OCI-LY1 (cell line): ENCODE results near the gene OMP.

ENCODE experiments used
- H2AFZ ChIP-seq: fragments of 200-600 bp; sonication (generic), shearing (Covaris generic); 2 replicates; pipeline ENCODE4 v1.6.0; 2014; ENCODE audit warnings: antibody characterized with exemption, mild to moderate bottlenecking, low read length
- H3F3A ChIP-seq: fragments of 200-600 bp; sonication (generic), shearing (Covaris generic); 2 replicates; pipeline ENCODE4 v1.6.0; 2014; ENCODE audit warnings: mild to moderate bottlenecking, antibody characterized with exemption, low read length, moderate library complexity; ENCODE audit not compliant: insufficient read depth
- H3K27ac ChIP-seq: fragments of 200-600 bp; sonication (generic); 2 replicates; pipeline ENCODE4 v1.5.1; 2014; ENCODE audit warnings: low read length, mixed run types, mild to moderate bottlenecking, low read depth; ENCODE audit not compliant: poor library complexity, severe bottlenecking
- H3K27me3 ChIP-seq: fragments of 200-600 bp; sonication (generic); 2 replicates; pipeline ENCODE4 v1.6.0; 2014; ENCODE audit warnings: antibody characterized with exemption, mild to moderate bottlenecking, low read length, moderate library complexity; ENCODE audit not compliant: insufficient read depth
- H3K36me3 ChIP-seq: fragments of 200-600 bp; sonication (generic); 2 replicates; pipeline ENCODE4 v1.6.1; 2014; ENCODE audit warnings: mild to moderate bottlenecking, antibody characterized with exemption, low read length, moderate library complexity, mixed read lengths; ENCODE audit not compliant: insufficient read depth
- H3K4me1 ChIP-seq: fragments of 200-600 bp; sonication (generic); 2 replicates; pipeline ENCODE4 v1.5.1; 2014; ENCODE audit warnings: mild to moderate bottlenecking, low read length, moderate library complexity; ENCODE audit not compliant: insufficient read depth, severe bottlenecking
- H3K4me2 ChIP-seq: fragments of 200-600 bp; sonication (generic), shearing (Covaris generic); 2 replicates; pipeline ENCODE4 v1.6.1; 2014; ENCODE audit warnings: low read length
- H3K4me3 ChIP-seq: fragments of 200-600 bp; sonication (generic); 2 replicates; pipeline ENCODE4 v1.5.1; 2014; ENCODE audit warnings: low read length, low read depth, mild to moderate bottlenecking, mixed read lengths; ENCODE audit not compliant: poor library complexity, severe bottlenecking
- H3K79me2 ChIP-seq: fragments of 200-600 bp; shearing (Covaris generic); 2 replicates; pipeline ENCODE4 v1.6.1; 2016; ENCODE audit warnings: mixed run types, low read length, mixed read lengths; ENCODE audit not compliant: insufficient read depth
- H3K9ac ChIP-seq: fragments of 200-600 bp; sonication (generic), shearing (Covaris generic); 2 replicates; pipeline ENCODE4 v1.6.1; 2014; ENCODE audit warnings: mild to moderate bottlenecking, low read length, mixed read lengths
- H3K9me2 ChIP-seq: fragments of 200-600 bp; sonication (generic), shearing (Covaris generic); 2 replicates; pipeline ENCODE4 v1.6.1; 2014; ENCODE audit warnings: low read depth, mild to moderate bottlenecking, low read length, mixed read lengths
- H3K9me3 ChIP-seq: fragments of 200-600 bp; shearing (Covaris generic); 2 replicates; pipeline ENCODE4 v1.6.1; 2014; ENCODE audit warnings: low read length, mixed read lengths
- H4K20me1 ChIP-seq: fragments of 200-600 bp; sonication (generic), shearing (Covaris generic); 2 replicates; pipeline ENCODE4 v1.6.0; 2016; ENCODE audit warnings: mild to moderate bottlenecking, low read length; ENCODE audit not compliant: insufficient read depth
- CTCF ChIP-seq: fragments of 200-600 bp; sonication (generic), shearing (Covaris generic); IDR thresholded peaks from 2 replicates; pipeline ENCODE4 v1.5.1; 2017; ENCODE audit warnings: mild to moderate bottlenecking, antibody characterized with exemption, low read length, moderate library complexity, mixed read lengths
- EZH2 ChIP-seq: fragments of 200-600 bp; sonication (generic), shearing (Covaris generic); IDR thresholded peaks from 2 replicates; pipeline ENCODE4 v1.8.0; 2017; ENCODE audit warnings: borderline replicate concordance, mixed run types, mild to moderate bottlenecking, antibody characterized with exemption, low read length, moderate library complexity, mixed read lengths

The OMP gene

GRCh38 chr11:77118086-77118485 lies 15.4 kb downstream of the OMP start:
- Histone ChIP-seq H3K9me3 (no peaks in the 10 kb centered on the region), H3K9ac (no peak overlapping the region)

DNA sequence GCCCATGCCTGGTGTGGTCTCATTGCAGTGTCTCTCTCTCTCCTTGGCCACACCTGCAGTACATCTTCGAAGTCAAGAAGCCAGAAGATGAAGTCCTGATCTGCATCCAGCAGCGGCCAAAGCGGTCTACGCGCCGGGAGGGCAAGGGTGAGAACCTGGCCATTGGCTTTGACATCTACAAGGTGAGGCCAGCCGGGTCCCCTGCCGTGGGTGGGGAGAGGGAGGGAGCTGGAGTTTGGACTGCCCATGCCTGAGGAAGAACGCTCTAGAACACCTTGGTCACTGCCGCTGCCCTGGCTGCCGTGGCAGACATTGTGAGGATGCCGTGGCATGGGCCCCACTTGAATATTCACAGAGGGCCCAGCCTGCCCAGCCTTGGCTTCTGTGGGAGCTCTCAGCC lies 16.3 kb downstream of the OMP start:
- no peak overlapping the region for H3K27ac ChIP-seq
- H4K20me1 ChIP-seq = no peaks in the 10 kb centered on the region
- no peak overlapping the region for H3K9ac ChIP-seq
- no peaks in the 10 kb centered on the region for H3K27me3 ChIP-seq
- H3F3A ChIP-seq = no peaks in the 10 kb centered on the region
- H3K4me1 ChIP-seq = no peaks in the 10 kb centered on the region
- H3K9me3 ChIP-seq = no peaks in the 10 kb centered on the region
- no peak overlapping the region for H3K4me3 ChIP-seq
- H3K4me2 ChIP-seq = no peak overlapping the region
- TF ChIP-seq EZH2 (no peak), CTCF (no peak)
- H3K79me2 ChIP-seq = no peaks in the 10 kb centered on the region
- no peak overlapping the region for H2AFZ ChIP-seq
- H3K9me2 ChIP-seq = no peaks in the 10 kb centered on the region
- no peaks in the 10 kb centered on the region for H3K36me3 ChIP-seq

More at GRCh38 chr11:77118086-77118485, 15.4 kb downstream of the OMP start:
- H2AFZ ChIP-seq = no peak overlapping the region
- H4K20me1 ChIP-seq = no peaks in the 10 kb centered on the region
- no peak overlapping the region for H3K4me3 ChIP-seq
- H3F3A ChIP-seq = no peaks in the 10 kb centered on the region
- H3K27ac ChIP-seq = no peak overlapping the region
- H3K27me3 ChIP-seq = no peaks in the 10 kb centered on the region
- H3K36me3 ChIP-seq = no peaks in the 10 kb centered on the region
- no peaks in the 10 kb centered on the region for H3K79me2 ChIP-seq
- H3K4me1 ChIP-seq = no peaks in the 10 kb centered on the region
- no peak for TF ChIP-seq EZH2
- TF ChIP-seq CTCF = no peak
- H3K4me2 ChIP-seq = no peak overlapping the region
- no peaks in the 10 kb centered on the region for H3K9me2 ChIP-seq

GRCh38 chr11:77119531-77119936 lies 16.9 kb downstream of the OMP start:
- Histone ChIP-seq H3K4me2 (no peak overlapping the region), H3F3A (no peaks in the 10 kb centered on the region), H3K4me1 (no peaks in the 10 kb centered on the region), H3K9me3 (no peaks in the 10 kb centered on the region), H2AFZ (no peak overlapping the region), H3K27me3 (no peaks in the 10 kb centered on the region), H3K36me3 (no peaks in the 10 kb centered on the region), H4K20me1 (no peaks in the 10 kb centered on the region), H3K27ac (no peak overlapping the region), H3K4me3 (no peak overlapping the region), H3K9me2 (no peaks in the 10 kb centered on the region), H3K9ac (no peak overlapping the region), H3K79me2 (no peaks in the 10 kb centered on the region)
- TF ChIP-seq CTCF = no peak
- TF ChIP-seq EZH2 = no peak
